Measurements from ENCODE around the gene RPS2. TPM values are rescaled to one million over a fixed set of nuclear protein-coding genes. Genes with fewer than 3 reads are reported as not detected.
"Not testable (repeated sequence)": the region's sequence is repeated elsewhere in the genome, so short reads cannot be mapped to it uniquely, and the experiment has no call there.

RPS2 gene
- total RNA-seq, 4 donors from 2014 or later = 899 to 1,585 (median 1,295) TPM

- no peak overlapping the region for H3K4me3 ChIP-seq
- ATAC-seq = peak; percentile 57
- TF ChIP-seq CTCF (IDR thresholded peaks at IDR 0.05) = peak in 2 of 4 experiments; percentile 26 to 31
- no peak for TF ChIP-seq POLR2A (IDR thresholded peaks at IDR 0.05)
- TF ChIP-seq POLR2AphosphoS5 (IDR thresholded peaks at IDR 0.05) = no peak
- TF ChIP-seq EP300 (IDR thresholded peaks at IDR 0.05) = no peak
- no peaks in the 10 kb centered on the region for H3K36me3 ChIP-seq
- H3K27me3 ChIP-seq = peaks cover 71% of the 10 kb centered on the region
- H3K4me1 ChIP-seq = peaks cover 0 to 16% (median 7%) of the 10 kb centered on the region in 3 donors
- WGBS, 2 donors (ENCODE audit: low coverage in 1 of 2) = 33 to 55% methylated on average over 2 to 5 of the region's 24 CpGs
- no peak overlapping the region for H3K27ac ChIP-seq
- H3K9me3 ChIP-seq = no peaks in the 10 kb centered on the region
These were observed 41.2 kb downstream of the RPS2 start for GRCh38 chr16:1923299-1924034.

GRCh38 chr16:1922357-1922756 is 42.3 kb downstream of the RPS2 start:
- no peak overlapping the region for H3K27ac ChIP-seq
- no peak for TF ChIP-seq EP300 (IDR thresholded peaks at IDR 0.05)
- TF ChIP-seq CTCF (IDR thresholded peaks at IDR 0.05) = no peak
- no peak for TF ChIP-seq POLR2A (IDR thresholded peaks at IDR 0.05)
- TF ChIP-seq POLR2AphosphoS5 (IDR thresholded peaks at IDR 0.05) = no peak
- WGBS, 2 donors (ENCODE audit: low coverage in 1 of 2) = 70 to 78% methylated on average over 7 to 8 of the region's 8 CpGs
- no peak overlapping the region for H3K4me3 ChIP-seq
- peaks cover 0 to 24% (median 7%) of the 10 kb centered on the region in 3 donors for H3K4me1 ChIP-seq
- H3K27me3 ChIP-seq = peaks cover 83% of the 10 kb centered on the region
- H3K36me3 ChIP-seq = no peaks in the 10 kb centered on the region
- no peaks in the 10 kb centered on the region for H3K9me3 ChIP-seq
- no peak for ATAC-seq

GRCh38 chr16:1920727-1921171 is 43.9 kb downstream of the RPS2 start:
- peaks cover 99% of the 10 kb centered on the region for H3K27me3 ChIP-seq
- H3K27ac ChIP-seq = no peak overlapping the region
- no peak overlapping the region for H3K4me3 ChIP-seq
- no peak for ATAC-seq
- no peak for TF ChIP-seq POLR2A (IDR thresholded peaks at IDR 0.05)
- no peak for TF ChIP-seq EP300 (IDR thresholded peaks at IDR 0.05)
- no peak for TF ChIP-seq POLR2AphosphoS5 (IDR thresholded peaks at IDR 0.05)
- TF ChIP-seq CTCF (IDR thresholded peaks at IDR 0.05) = no peak
- H3K9me3 ChIP-seq = no peaks in the 10 kb centered on the region
- WGBS, 2 donors (ENCODE audit: low coverage in 1 of 2) = 10% methylated on average over 8 of the region's 15 CpGs; no CpG with 5 or more reads in 1 of the 2 donors
- peaks cover 0 to 24% (median 7%) of the 10 kb centered on the region in 3 donors for H3K4me1 ChIP-seq
- no peaks in the 10 kb centered on the region for H3K36me3 ChIP-seq

GRCh38 chr16:1920122-1920521 is 44.5 kb downstream of the RPS2 start:
- H3K36me3 ChIP-seq, ATAC-seq, H3K4me3 ChIP-seq, H3K27ac ChIP-seq, H3K9me3 ChIP-seq: not testable (repeated sequence)
- Histone ChIP-seq H3K27me3 (peaks cover 99% of the 10 kb centered on the region), H3K4me1 (peaks cover 0 to 24% (median 7%) of the 10 kb centered on the region in 3 donors)
- WGBS, 2 donors (ENCODE audit: low coverage in 1 of 2) = 66 to 69% methylated on average over 7 to 8 of the region's 21 CpGs

- H3K27me3 ChIP-seq = peaks cover 100% of the 10 kb centered on the region
- WGBS, 2 donors (ENCODE audit: low coverage in 1 of 2) = 0% methylated on average over 3 of the region's 30 CpGs; no CpG with 5 or more reads in 1 of the 2 donors
- H3K27ac ChIP-seq = no peak overlapping the region
- H3K36me3 ChIP-seq = no peaks in the 10 kb centered on the region
- TF ChIP-seq POLR2A (IDR thresholded peaks at IDR 0.05) (no peak), CTCF (IDR thresholded peaks at IDR 0.05) (no peak), POLR2AphosphoS5 (IDR thresholded peaks at IDR 0.05) (no peak), EP300 (IDR thresholded peaks at IDR 0.05) (no peak)
- peaks cover 0 to 24% (median 7%) of the 10 kb centered on the region in 3 donors for H3K4me1 ChIP-seq
- no peak for ATAC-seq
- no peak overlapping the region for H3K4me3 ChIP-seq
- H3K9me3 ChIP-seq = no peaks in the 10 kb centered on the region
These were observed 45.2 kb downstream of the RPS2 start for GRCh38 chr16:1919327-1919998.
